ENCODE measurements around the gene DLEC1. TPM values are rescaled to one million over a fixed set of nuclear protein-coding genes. Genes with fewer than 3 reads are reported as not detected.

The DLEC1 gene
- total RNA-seq, 2 experiments from 2014 or later = 0.26 to 0.60 TPM

DNA sequence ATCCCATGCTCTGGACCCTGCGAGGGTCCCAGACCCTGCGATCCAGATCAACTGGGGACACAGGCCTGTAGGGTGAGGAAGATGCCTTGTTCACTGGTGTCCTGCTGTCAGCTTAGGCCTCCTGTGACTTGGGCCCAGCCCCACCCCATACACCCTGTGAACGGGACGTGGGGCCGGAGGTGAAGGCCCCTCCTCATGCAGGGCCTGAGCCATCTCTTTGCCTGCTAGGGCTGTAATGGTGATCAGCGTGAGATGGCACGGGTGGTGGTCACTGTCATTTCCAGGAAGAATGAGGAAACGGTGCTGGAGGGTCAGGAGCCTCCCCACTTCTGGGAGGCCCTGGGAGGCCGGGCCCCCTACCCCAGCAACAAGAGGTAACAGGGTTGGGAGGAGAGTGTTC lies 36.1 kb upstream of the DLEC1 start:
- H3K36me3 Mint-ChIP-seq (ENCODE audit: low read depth) = peaks cover 32% of the 10 kb centered on the region
- DNase-seq (no peak), ATAC-seq (no peak)
- no peaks in the 10 kb centered on the region for H3K9me3 Mint-ChIP-seq (ENCODE audit: insufficient read depth)
- H3K4me3 Mint-ChIP-seq = no peak overlapping the region
- H3K27ac Mint-ChIP-seq = no peak overlapping the region
- POLR2A ChIA-PET = no interaction called here
- H3K4me1 Mint-ChIP-seq (ENCODE audit: low read depth) = peaks cover 24% of the 10 kb centered on the region
- CTCF ChIA-PET = interaction anchor here (1.0 to 3.1 kb wide), 6 partner anchors 14 to 148 kb away, joined by 3 to 36 read pairs (median 8); partner anchors contain the start of gene DLEC1
- H3K27me3 Mint-ChIP-seq (ENCODE audit: low read depth) = no peaks in the 10 kb centered on the region

DNA sequence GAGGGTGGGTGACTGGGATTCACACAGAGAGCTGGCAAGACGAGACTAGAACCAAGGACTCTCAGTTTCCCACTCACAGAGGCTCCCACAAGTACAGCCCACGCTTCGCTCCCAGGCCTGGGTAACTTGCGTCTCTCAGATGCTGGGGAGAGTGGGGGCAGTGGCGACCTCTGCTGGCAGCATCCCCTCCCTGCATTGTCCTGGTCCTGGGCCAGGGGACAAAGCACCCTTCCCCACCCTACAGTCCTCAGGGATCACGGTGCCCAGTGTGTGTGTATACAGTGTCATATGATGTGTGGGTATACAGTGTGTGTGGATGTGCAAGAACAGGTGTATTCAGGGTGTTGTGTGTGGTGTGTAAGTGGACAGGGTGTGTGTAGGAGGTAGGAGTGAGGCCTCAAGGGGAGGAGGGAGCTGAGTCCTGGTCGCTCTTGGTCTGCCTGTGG lies 35.6 kb upstream of the DLEC1 start:
- CTCF ChIA-PET = interaction anchor here (0.6 to 3.1 kb wide), 14 partner anchors 10 to 342 kb away, joined by 3 to 36 read pairs (median 4); partner anchors contain the start of gene DLEC1
- Mint-ChIP-seq H3K4me3 (no peak overlapping the region), H3K4me1 (ENCODE audit: low read depth) (peaks cover 19% of the 10 kb centered on the region), H3K27ac (no peak overlapping the region), H3K36me3 (ENCODE audit: low read depth) (peaks cover 27% of the 10 kb centered on the region), H3K9me3 (ENCODE audit: insufficient read depth) (no peaks in the 10 kb centered on the region), H3K27me3 (ENCODE audit: low read depth) (no peaks in the 10 kb centered on the region)
- POLR2A ChIA-PET = no interaction called here
- ATAC-seq = peak; percentile 27
- DNase-seq = peak; percentile 70

- H3K36me3 Mint-ChIP-seq (ENCODE audit: low read depth) = peaks cover 26% of the 10 kb centered on the region
- DNase-seq (no peak), ATAC-seq (no peak)
- CTCF ChIA-PET = interaction anchor here (0.6 to 3.1 kb wide), 14 partner anchors 9 to 342 kb away, joined by 3 to 36 read pairs (median 4); partner anchors contain the start of gene DLEC1
- POLR2A ChIA-PET = no interaction called here
- no peaks in the 10 kb centered on the region for H3K27me3 Mint-ChIP-seq (ENCODE audit: low read depth)
- H3K4me3 Mint-ChIP-seq = no peak overlapping the region
- peaks cover 15% of the 10 kb centered on the region for H3K4me1 Mint-ChIP-seq (ENCODE audit: low read depth)
- H3K27ac Mint-ChIP-seq = no peak overlapping the region
- H3K9me3 Mint-ChIP-seq (ENCODE audit: insufficient read depth) = no peaks in the 10 kb centered on the region
Measured at GRCh38 chr3:38003817-38004414, 35.1 kb upstream of the DLEC1 start.

- H3K27ac Mint-ChIP-seq = peak overlapping the region; percentile 62
- POLR2A ChIA-PET = no interaction called here
- H3K36me3 Mint-ChIP-seq (ENCODE audit: low read depth) = peaks cover 23% of the 10 kb centered on the region
- no peaks in the 10 kb centered on the region for H3K9me3 Mint-ChIP-seq (ENCODE audit: insufficient read depth)
- CTCF ChIA-PET = interaction anchor here (0.6 to 3.1 kb wide), 12 partner anchors 8 to 213 kb away, joined by 3 to 36 read pairs (median 4); partner anchors contain the start of gene DLEC1
- no peaks in the 10 kb centered on the region for H3K27me3 Mint-ChIP-seq (ENCODE audit: low read depth)
- peaks cover 9% of the 10 kb centered on the region for H3K4me1 Mint-ChIP-seq (ENCODE audit: low read depth)
- H3K4me3 Mint-ChIP-seq = no peak overlapping the region
- peak; percentile 61 for ATAC-seq
- DNase-seq = peak; percentile 68
Measured at GRCh38 chr3:38004415-38005075, 34.5 kb upstream of the DLEC1 start.

DNA sequence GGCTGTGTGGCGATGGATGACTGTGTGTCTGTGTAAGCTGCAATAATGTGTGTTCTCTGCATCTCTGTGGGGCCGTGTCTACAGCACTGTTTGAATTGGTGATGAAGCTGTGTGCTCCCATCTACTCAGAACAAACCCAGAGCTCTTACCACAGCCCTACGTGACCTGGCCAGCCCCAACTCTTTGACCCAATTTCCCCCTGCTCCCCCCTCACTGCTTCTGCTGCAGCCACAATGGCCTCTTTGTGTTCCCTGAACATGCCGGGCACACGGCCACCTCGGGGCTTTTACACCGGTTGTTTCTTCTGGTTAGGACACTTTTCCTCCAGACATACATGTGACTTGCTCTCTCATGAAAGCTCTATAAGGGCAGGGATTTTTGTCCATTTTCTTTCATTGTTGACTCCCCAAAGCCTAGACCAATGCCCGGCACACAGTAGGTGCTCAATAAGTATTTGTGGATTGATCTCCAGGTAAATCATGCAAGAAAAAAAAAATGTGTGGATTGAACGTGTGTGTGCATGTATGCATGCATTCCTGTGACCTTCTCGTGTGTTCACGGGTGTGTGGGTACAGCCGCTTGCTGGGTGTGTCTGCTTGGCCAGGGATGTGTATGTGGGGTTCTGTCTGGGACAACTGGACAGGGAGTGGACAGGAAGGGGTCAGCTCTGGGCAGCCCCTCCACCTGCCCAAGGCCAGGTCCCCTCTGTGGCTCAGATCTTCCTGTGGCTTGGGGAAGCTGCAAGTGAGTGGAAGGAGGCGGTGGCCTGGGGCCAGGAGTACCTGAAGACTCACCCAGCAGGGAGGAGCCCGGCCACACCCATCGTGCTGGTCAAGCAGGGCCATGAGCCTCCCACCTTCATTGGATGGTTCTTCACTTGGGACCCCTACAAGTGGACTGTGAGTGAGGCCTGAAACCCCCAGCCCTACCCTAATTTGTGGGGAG lies 33.7 kb upstream of the DLEC1 start:
- ChIA-PET CTCF (interaction anchor here (0.9 to 1.0 kb wide), 4 partner anchors 8 to 34 kb away, joined by 3 to 4 read pairs (median 3); partner anchors contain the start of gene DLEC1), POLR2A (no interaction called here)
- Mint-ChIP-seq H3K4me3 (no peak overlapping the region), H3K36me3 (ENCODE audit: low read depth) (peaks cover 21% of the 10 kb centered on the region), H3K27ac (no peak overlapping the region), H3K27me3 (ENCODE audit: low read depth) (no peaks in the 10 kb centered on the region), H3K9me3 (ENCODE audit: insufficient read depth) (no peaks in the 10 kb centered on the region), H3K4me1 (ENCODE audit: low read depth) (peaks cover 8% of the 10 kb centered on the region)
- no peak for DNase-seq
- ATAC-seq = no peak

GRCh38 chr3:38006031-38006430 lies 33.0 kb upstream of the DLEC1 start:
- CTCF ChIA-PET = interaction anchor here (0.5 to 1.4 kb wide), 2 partner anchors 9 to 38 kb away, joined by 3 to 9 read pairs; no protein-coding TSS in a partner anchor
- Mint-ChIP-seq H3K4me3 (no peak overlapping the region), H3K9me3 (ENCODE audit: insufficient read depth) (no peaks in the 10 kb centered on the region), H3K27ac (no peak overlapping the region), H3K36me3 (ENCODE audit: low read depth) (peaks cover 21% of the 10 kb centered on the region), H3K27me3 (ENCODE audit: low read depth) (no peaks in the 10 kb centered on the region), H3K4me1 (ENCODE audit: low read depth) (peaks cover 8% of the 10 kb centered on the region)
- POLR2A ChIA-PET = no interaction called here
- no peak for DNase-seq
- no peak for ATAC-seq

GRCh38 chr3:38006445-38006995 lies 32.5 kb upstream of the DLEC1 start:
- Mint-ChIP-seq H3K27me3 (ENCODE audit: low read depth) (no peaks in the 10 kb centered on the region), H3K27ac (no peak overlapping the region), H3K9me3 (ENCODE audit: insufficient read depth) (no peaks in the 10 kb centered on the region), H3K4me3 (no peak overlapping the region), H3K4me1 (ENCODE audit: low read depth) (peaks cover 8% of the 10 kb centered on the region), H3K36me3 (ENCODE audit: low read depth) (peaks cover 21% of the 10 kb centered on the region)
- CTCF ChIA-PET = interaction anchor here (0.5 to 1.4 kb wide), 2 partner anchors 10 to 39 kb away, joined by 3 to 9 read pairs; no protein-coding TSS in a partner anchor
- ATAC-seq (no peak), DNase-seq (no peak)
- POLR2A ChIA-PET = no interaction called here

DNA sequence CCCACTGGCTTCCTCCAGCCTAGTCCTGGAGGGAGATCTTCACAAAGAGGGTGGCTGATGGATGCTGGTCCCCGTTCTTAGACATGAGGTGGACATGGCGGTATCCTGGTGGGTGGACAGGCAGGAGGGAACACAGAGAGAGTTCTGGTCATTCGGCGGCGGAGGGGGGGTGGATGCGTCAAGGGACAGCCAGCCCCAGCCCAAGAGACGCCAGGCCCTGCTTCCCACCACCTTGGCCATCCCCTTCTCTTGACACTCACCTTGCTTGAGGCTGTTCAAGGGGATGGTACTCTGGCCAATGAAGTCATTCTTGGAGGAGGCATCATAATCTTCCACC lies 31.3 kb upstream of the DLEC1 start:
- Mint-ChIP-seq H3K4me1 (ENCODE audit: low read depth) (peaks cover 8% of the 10 kb centered on the region), H3K9me3 (ENCODE audit: insufficient read depth) (no peaks in the 10 kb centered on the region), H3K36me3 (ENCODE audit: low read depth) (peaks cover 16% of the 10 kb centered on the region), H3K27ac (no peak overlapping the region), H3K27me3 (ENCODE audit: low read depth) (no peaks in the 10 kb centered on the region), H3K4me3 (no peak overlapping the region)
- POLR2A ChIA-PET = no interaction called here
- ATAC-seq = no peak
- CTCF ChIA-PET = interaction anchor here (1.4 kb wide), 1 partner anchor 11 kb away, joined by 9 read pairs; no protein-coding TSS in a partner anchor
- DNase-seq = no peak

- H3K27me3 Mint-ChIP-seq (ENCODE audit: low read depth) = no peaks in the 10 kb centered on the region
- no peak overlapping the region for H3K27ac Mint-ChIP-seq
- H3K36me3 Mint-ChIP-seq (ENCODE audit: low read depth) = peaks cover 16% of the 10 kb centered on the region
- ChIA-PET POLR2A (interaction anchor here (1.5 kb wide), 1 partner anchor 15 kb away, joined by 3 read pairs; no protein-coding TSS in a partner anchor), CTCF (no interaction called here)
- no peak for ATAC-seq
- H3K4me3 Mint-ChIP-seq = no peak overlapping the region
- no peak for DNase-seq
- no peaks in the 10 kb centered on the region for H3K9me3 Mint-ChIP-seq (ENCODE audit: insufficient read depth)
- peaks cover 5% of the 10 kb centered on the region for H3K4me1 Mint-ChIP-seq (ENCODE audit: low read depth)
Measured at GRCh38 chr3:38008191-38008701, 30.8 kb upstream of the DLEC1 start.

- peaks cover 16% of the 10 kb centered on the region for H3K36me3 Mint-ChIP-seq (ENCODE audit: low read depth)
- ChIA-PET POLR2A (interaction anchor here (1.5 kb wide), 2 partner anchors 14 to 39 kb away, joined by 3 read pairs; no protein-coding TSS in a partner anchor), CTCF (interaction anchor here (1.0 kb wide), 1 partner anchor 34 kb away, joined by 3 read pairs; no protein-coding TSS in a partner anchor)
- peaks cover 5% of the 10 kb centered on the region for H3K4me1 Mint-ChIP-seq (ENCODE audit: low read depth)
- no peaks in the 10 kb centered on the region for H3K9me3 Mint-ChIP-seq (ENCODE audit: insufficient read depth)
- DNase-seq (no peak), ATAC-seq (no peak)
- H3K27me3 Mint-ChIP-seq (ENCODE audit: low read depth) = no peaks in the 10 kb centered on the region
- H3K27ac Mint-ChIP-seq = no peak overlapping the region
- no peak overlapping the region for H3K4me3 Mint-ChIP-seq
Measured at GRCh38 chr3:38008971-38009580, 29.9 kb upstream of the DLEC1 start.

All from activated CD8-positive, alpha-beta T cell treated with anti-CD3 and anti-CD28 coated beads, Interleukin-2, amount 10 ng/mL, durations not matched to agents 7 days and 5 days (primary cell).